Measurements from ENCODE around the gene GOLGA6C.
"Not testable (repeated sequence)": the region's sequence is repeated elsewhere in the genome, so short reads cannot be mapped to it uniquely, and the experiment has no call there.

GRCh38 chr15:75273751-75274359, 15.7 kb downstream of the GOLGA6C start:
- TF ChIP-seq CTCF (conservative IDR thresholded peaks at IDR 0.05 in 1 of 2, IDR thresholded peaks at IDR 0.05 in 1 of 2; ENCODE audit: low read depth in 1 of 2, low read length in 2 of 2); EZH2 (IDR thresholded peaks at IDR 0.05; ENCODE audit: low read length, missing control alignments): not testable (repeated sequence)

Data from fibroblast of lung (primary cell).